OCI-LY3 (cell line): Measurements from ENCODE around the gene TENM4.

Source experiments
- H2AFZ ChIP-seq: fragments of 200-600, 300-600 bp; shearing (Covaris generic); 2 replicates; pipeline ENCODE4 v1.6.0; 2014; ENCODE audit warnings: antibody characterized with exemption, low read depth, low read length
- H3K27ac ChIP-seq: fragments of 200-600, 300-600 bp; sonication (generic); 2 replicates; pipeline ENCODE4 v1.5.1; 2014; ENCODE audit warnings: mild to moderate bottlenecking, low read length, moderate library complexity, mixed read lengths
- H3K27me3 ChIP-seq: fragments of 200-600, 300-600 bp; sonication (generic); 2 replicates; pipeline ENCODE4 v1.6.1; 2014; ENCODE audit warnings: low read depth, low read length, mixed read lengths
- H3K36me3 ChIP-seq: fragments of 200-600, 300-600 bp; sonication (generic); replicated peaks from 2 replicates; pipeline ENCODE3; 2014; ENCODE audit warnings: low read depth, low read length, mixed read lengths
- H3K4me1 ChIP-seq: fragments of 300-600, 200-600 bp; sonication (generic); 2 replicates; pipeline ENCODE4 v1.6.1; 2014; ENCODE audit warnings: low read length, mixed read lengths
- H3K4me2 ChIP-seq: fragments of 200-600, 300-600 bp; sonication (generic); 2 replicates; pipeline ENCODE4 v1.6.1; 2014; ENCODE audit warnings: low read length, mixed read lengths
- H3K4me3 ChIP-seq: fragments of 300-600, 200-600 bp; sonication (generic); 2 replicates; pipeline ENCODE4 v1.5.1; 2014; ENCODE audit warnings: antibody characterized with exemption, mild to moderate bottlenecking, low read length, moderate library complexity
- H3K79me2 ChIP-seq: fragments of 300-600, 200-600 bp; shearing (Covaris generic); 2 replicates; pipeline ENCODE4 v1.6.1; 2014; ENCODE audit warnings: mild to moderate bottlenecking, low read length, mixed read lengths
- H3K9ac ChIP-seq: fragments of 300-600, 200-600 bp; shearing (Covaris generic); 2 replicates; pipeline ENCODE4 v1.6.0; 2014; ENCODE audit warnings: mild to moderate bottlenecking, low read length, moderate library complexity
- H3K9me3 ChIP-seq: fragments of 200-600, 300-600 bp; shearing (Covaris generic); 2 replicates; pipeline ENCODE4 v1.6.1; 2014; ENCODE audit warnings: low read length, mixed read lengths; ENCODE audit not compliant: insufficient read depth
- H4K20me1 ChIP-seq: fragments of 200-600, 300-600 bp; sonication (generic); 2 replicates; pipeline ENCODE4 v1.6.1; 2016; ENCODE audit warnings: low read length, mixed read lengths; ENCODE audit not compliant: insufficient read depth
- CTCF ChIP-seq: fragments of 200-600, 300-600 bp; sonication (generic); IDR thresholded peaks from 2 replicates; pipeline ENCODE4 v1.5.1; 2014; ENCODE audit warnings: antibody characterized with exemption, low read length, low read depth
- EZH2phosphoT487 ChIP-seq: fragments of 200-600 bp; shearing (Covaris generic); IDR thresholded peaks from 2 replicates; pipeline ENCODE4 v1.6.1; 2018; ENCODE audit warnings: antibody characterized with exemption, mixed run types, low read depth

The TENM4 gene

GRCh38 chr11:79287952-79288351 lies 152.9 kb downstream of the TENM4 start:
- Histone ChIP-seq H3K9me3 (no peaks in the 10 kb centered on the region), H3K4me3 (no peak overlapping the region)

GRCh38 chr11:79285756-79286155 lies 155.1 kb downstream of the TENM4 start:
- Histone ChIP-seq H3K9ac (no peak overlapping the region), H3K36me3 (peaks cover 18% of the 10 kb centered on the region)

More at GRCh38 chr11:79287952-79288351, 152.9 kb downstream of the TENM4 start:
- no peak overlapping the region for H2AFZ ChIP-seq
- TF ChIP-seq EZH2phosphoT487 (no peak), CTCF (no peak)
- H3K4me2 ChIP-seq = no peak overlapping the region
- no peaks in the 10 kb centered on the region for H3K79me2 ChIP-seq
- H3K36me3 ChIP-seq = peaks cover 13% of the 10 kb centered on the region
- H3K9ac ChIP-seq = no peak overlapping the region
- H4K20me1 ChIP-seq = no peaks in the 10 kb centered on the region
- no peaks in the 10 kb centered on the region for H3K4me1 ChIP-seq
- H3K27me3 ChIP-seq = no peaks in the 10 kb centered on the region
- H3K27ac ChIP-seq = no peak overlapping the region

GRCh38 chr11:79276736-79277325 lies 164.0 kb downstream of the TENM4 start:
- Histone ChIP-seq H3K27ac (no peak overlapping the region), H3K4me2 (no peak overlapping the region), H3K79me2 (no peaks in the 10 kb centered on the region), H2AFZ (no peak overlapping the region), H3K4me1 (no peaks in the 10 kb centered on the region), H3K36me3 (no peaks in the 10 kb centered on the region), H4K20me1 (0 out of 2 replicates have a peak, but pooled peaks cover 13% of the 10 kb centered on the region), H3K27me3 (no peaks in the 10 kb centered on the region), H3K9ac (no peak overlapping the region), H3K9me3 (no peaks in the 10 kb centered on the region), H3K4me3 (no peak overlapping the region)
- TF ChIP-seq CTCF = no peak
- TF ChIP-seq EZH2phosphoT487 = no peak

More at GRCh38 chr11:79285756-79286155, 155.1 kb downstream of the TENM4 start:
- Histone ChIP-seq H3K79me2 (no peaks in the 10 kb centered on the region), H3K9me3 (no peaks in the 10 kb centered on the region), H3K4me2 (no peak overlapping the region), H3K4me1 (no peaks in the 10 kb centered on the region), H4K20me1 (no peaks in the 10 kb centered on the region), H3K27me3 (no peaks in the 10 kb centered on the region), H2AFZ (no peak overlapping the region), H3K4me3 (no peak overlapping the region), H3K27ac (no peak overlapping the region)
- TF ChIP-seq CTCF (no peak), EZH2phosphoT487 (no peak)

GRCh38 chr11:79274636-79275331 lies 166.0 kb downstream of the TENM4 start:
- H3K9ac ChIP-seq = no peak overlapping the region
- H3K79me2 ChIP-seq = no peaks in the 10 kb centered on the region
- no peaks in the 10 kb centered on the region for H3K9me3 ChIP-seq
- TF ChIP-seq CTCF = no peak
- no peak for TF ChIP-seq EZH2phosphoT487
- no peak overlapping the region for H3K27ac ChIP-seq
- no peak overlapping the region for H3K4me3 ChIP-seq
- no peaks in the 10 kb centered on the region for H3K36me3 ChIP-seq
- no peak overlapping the region for H3K4me2 ChIP-seq
- H2AFZ ChIP-seq = no peak overlapping the region
- H3K4me1 ChIP-seq = no peaks in the 10 kb centered on the region
- 0 out of 2 replicates have a peak, but pooled peaks cover 13% of the 10 kb centered on the region for H4K20me1 ChIP-seq
- no peaks in the 10 kb centered on the region for H3K27me3 ChIP-seq
